Kidney (tissue), 14 donors: ENCODE measurements around the gene NOTCH4. TPM values are rescaled to one million over a fixed set of nuclear protein-coding genes. Genes with fewer than 3 reads are reported as not detected.

Experiments used
- DNase-seq, 5 donors: peaks; one replicate each; pipeline ENCODE4 v3.0.0-alpha.2; 2013 to 2020
- FAIRE-seq: peaks from 2 replicates; lab custom pipeline; 2012; peaks lifted over from hg19 to GRCh38; lab: Jason Lieb, UNC
- H3K27ac ChIP-seq, 2 donors: one replicate each; pipeline ENCODE4 v1.7.0; 2013; ENCODE audit warnings: low read depth in 2 of 2, low read length in 2 of 2, inconsistent platforms in 1 of 2
- H3K27me3 ChIP-seq: one replicate; pipeline ENCODE4 v1.7.1; 2013; ENCODE audit warnings: low read length, inconsistent platforms; ENCODE audit not compliant: control insufficient read depth, insufficient read depth
- H3K36me3 ChIP-seq, 3 donors: one replicate each; pipeline versions ENCODE4 v1.7.0 to v1.7.1; 2013; ENCODE audit warnings: low read length in 3 of 3, control low read depth in 1 of 3, inconsistent platforms in 1 of 3; ENCODE audit not compliant: insufficient read depth in 3 of 3, control insufficient read depth in 2 of 3
- H3K4me1 ChIP-seq, 3 donors: one replicate each; pipeline versions ENCODE4 v1.7.0 to v1.7.1; 2013; ENCODE audit warnings: low read length in 3 of 3, inconsistent platforms in 1 of 3, low read depth in 1 of 3; ENCODE audit not compliant: control insufficient read depth in 2 of 3, insufficient read depth in 2 of 3
- H3K4me3 ChIP-seq, 3 donors: one replicate each; pipeline versions ENCODE4 v1.7.0 to v1.8.1; 2013; ENCODE audit warnings: low read length in 3 of 3, control low read depth in 1 of 3, inconsistent platforms in 1 of 3
- H3K9ac ChIP-seq, 3 donors: one replicate each; pipeline versions ENCODE4 v1.7.0 to v1.7.1; 2013; ENCODE audit warnings: low read length in 3 of 3, control low read depth in 1 of 3, inconsistent platforms in 1 of 3
- H3K9me3 ChIP-seq, 3 donors: one replicate each; pipeline versions ENCODE4 v1.7.0 to v1.7.1; 2013; ENCODE audit warnings: low read length in 3 of 3, control low read depth in 1 of 3, inconsistent platforms in 1 of 3; ENCODE audit not compliant: control insufficient read depth in 2 of 3, insufficient read depth in 1 of 3
- intact Hi-C: fragments of 100-400 bp; cut with DNase I; formaldehyde crosslinking; loops from one replicate; pipeline ENCODE4 v1.11.1; 2022
- microRNA-seq: library from miRNA; unstranded; fragments of <30 nt; microRNA quantifications from one replicate; pipeline ENCODE4 v1.2.0, GENCODE V29; 2020
- polyA plus RNA-seq: library from polyadenylated mRNA; stranded (reverse); fragments of 350-450 nt; fragmentation: Illumina TruSeq; extraction: RNeasy Lipid Tissue Mini Kit (QIAGEN cat#74804); gene quantifications from one replicate; pipeline ENCODE4 v1.2.3, GENCODE V29; 2014; ENCODE audit warnings: low read depth, low replicate concordance; ENCODE audit not compliant: insufficient read depth
- total RNA-seq: library from RNA; stranded (reverse); fragmentation: NEBNext Ultra II Directional; extraction: Animal tissue kit (Norgen Biotek cat#: 25700); gene quantifications from one replicate; pipeline ENCODE4 v1.2.1, GENCODE V29; 2021
- TF ChIP-seq, protein P1 (sequence below): IDR thresholded peaks from 3 replicates; pipeline ENCODE4 v1.5.1; 2012; ENCODE audit warnings: mild to moderate bottlenecking, moderate library complexity, borderline replicate concordance; ENCODE audit not compliant: insufficient read depth; ENCODE audit errors: extremely low read depth
- donor health status: control.
- donor health status: control.
- donor health status: control.
- donor health status: control.
- donor health status: control.
- donor health status: DM: yes; HTN: yes; CAD: no.
- donor health status: Normal renal cell carcinoma (clear cell type).

NOTCH4 gene
- total and polyA plus RNA-seq, 2 donors from 2014 or later = 22.5 to 30.5 TPM

GRCh38 chr6:32147401-32148132, 76.3 kb downstream of the NOTCH4 start:
- no peaks in the 10 kb centered on the region for H3K27me3 ChIP-seq
- TF ChIP-seq, protein P1, sequence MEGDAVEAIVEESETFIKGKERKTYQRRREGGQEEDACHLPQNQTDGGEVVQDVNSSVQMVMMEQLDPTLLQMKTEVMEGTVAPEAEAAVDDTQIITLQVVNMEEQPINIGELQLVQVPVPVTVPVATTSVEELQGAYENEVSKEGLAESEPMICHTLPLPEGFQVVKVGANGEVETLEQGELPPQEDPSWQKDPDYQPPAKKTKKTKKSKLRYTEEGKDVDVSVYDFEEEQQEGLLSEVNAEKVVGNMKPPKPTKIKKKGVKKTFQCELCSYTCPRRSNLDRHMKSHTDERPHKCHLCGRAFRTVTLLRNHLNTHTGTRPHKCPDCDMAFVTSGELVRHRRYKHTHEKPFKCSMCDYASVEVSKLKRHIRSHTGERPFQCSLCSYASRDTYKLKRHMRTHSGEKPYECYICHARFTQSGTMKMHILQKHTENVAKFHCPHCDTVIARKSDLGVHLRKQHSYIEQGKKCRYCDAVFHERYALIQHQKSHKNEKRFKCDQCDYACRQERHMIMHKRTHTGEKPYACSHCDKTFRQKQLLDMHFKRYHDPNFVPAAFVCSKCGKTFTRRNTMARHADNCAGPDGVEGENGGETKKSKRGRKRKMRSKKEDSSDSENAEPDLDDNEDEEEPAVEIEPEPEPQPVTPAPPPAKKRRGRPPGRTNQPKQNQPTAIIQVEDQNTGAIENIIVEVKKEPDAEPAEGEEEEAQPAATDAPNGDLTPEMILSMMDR = no peak
- FAIRE-seq = no peak
- peaks cover 0 to 6% (median 6%) of the 10 kb centered on the region in 3 donors for H3K4me1 ChIP-seq
- intact Hi-C loops = no loop called here
- H3K36me3 ChIP-seq = no peaks in the 10 kb centered on the region
- DNase-seq = no peak
- no peaks in the 10 kb centered on the region for H3K9me3 ChIP-seq
- no peak overlapping the region for H3K4me3 ChIP-seq
- no peak overlapping the region for H3K27ac ChIP-seq
- no peak overlapping the region for H3K9ac ChIP-seq

- H3K27ac ChIP-seq = no peak overlapping the region
- intact Hi-C loops = no loop called here
- no peak overlapping the region for H3K9ac ChIP-seq
- H3K36me3 ChIP-seq = no peaks in the 10 kb centered on the region
- FAIRE-seq = no peak
- no peak for DNase-seq
- H3K4me1 ChIP-seq = no peaks in the 10 kb centered on the region
- no peak overlapping the region for H3K4me3 ChIP-seq
- H3K27me3 ChIP-seq = no peaks in the 10 kb centered on the region
- no peaks in the 10 kb centered on the region for H3K9me3 ChIP-seq
- TF ChIP-seq, protein P1 = no peak
Measured at GRCh38 chr6:32146687-32147086, 77.2 kb downstream of the NOTCH4 start.

DNA sequence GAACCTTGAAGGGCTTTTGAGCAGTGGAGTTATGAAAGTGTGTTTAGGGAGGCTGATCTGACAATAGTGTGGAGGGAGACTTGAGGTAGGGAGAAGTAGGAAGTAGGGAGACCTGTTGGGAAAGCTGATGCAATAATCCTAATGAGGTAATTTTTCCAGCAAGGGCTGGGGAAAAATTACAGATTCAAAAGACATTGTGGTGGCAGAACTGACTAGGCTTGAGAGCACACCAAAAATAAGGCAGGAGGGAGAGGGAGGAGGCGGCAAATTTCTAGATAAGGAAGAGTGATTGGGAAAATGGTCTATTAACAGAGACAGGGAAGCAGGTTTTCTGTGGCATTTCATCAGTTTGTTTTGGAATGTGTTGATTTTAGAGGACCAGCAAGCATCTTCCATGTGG, 77.6 kb downstream of the NOTCH4 start:
- no peaks in the 10 kb centered on the region for H3K36me3 ChIP-seq
- TF ChIP-seq, protein P1 = no peak
- no peak overlapping the region for H3K9ac ChIP-seq
- intact Hi-C loops = no loop called here
- no peaks in the 10 kb centered on the region for H3K4me1 ChIP-seq
- no peak overlapping the region for H3K4me3 ChIP-seq
- FAIRE-seq (no peak), DNase-seq (no peak)
- H3K9me3 ChIP-seq = no peaks in the 10 kb centered on the region
- no peak overlapping the region for H3K27ac ChIP-seq
- no peaks in the 10 kb centered on the region for H3K27me3 ChIP-seq

Small RNA genes within 50 kb of the gene (microRNA-seq; reads per million reads assigned to microRNA genes)
- not detected for gene MIR6721
- gene MIR6833 = not detected

Other genes with a start within 250 kb of the NOTCH4 start
- 250 TPM for gene C4A, start 242.0 kb downstream of the NOTCH4 start, total RNA-seq
- gene C4A, start 242.0 kb downstream of the NOTCH4 start, polyA plus RNA-seq = 521 TPM
- gene C4B, start 209.3 kb downstream of the NOTCH4 start, total RNA-seq = 596 TPM
- gene C4B, start 209.3 kb downstream of the NOTCH4 start, polyA plus RNA-seq = 578 TPM
- 3.2 TPM for gene CYP21A2, start 185.7 kb downstream of the NOTCH4 start, total RNA-seq
- 8.2 TPM for gene CYP21A2, start 185.7 kb downstream of the NOTCH4 start, polyA plus RNA-seq
- gene TNXB, start 114.7 kb downstream of the NOTCH4 start, total RNA-seq = 88.2 TPM
- gene TNXB, start 114.7 kb downstream of the NOTCH4 start, polyA plus RNA-seq = 13.3 TPM
- 104 TPM for gene ATF6B, start 95.8 kb downstream of the NOTCH4 start, total RNA-seq
- 40.3 TPM for gene ATF6B, start 95.8 kb downstream of the NOTCH4 start, polyA plus RNA-seq
- 4.8 TPM for gene FKBPL, start 93.8 kb downstream of the NOTCH4 start, total RNA-seq
- 5.7 TPM for gene FKBPL, start 93.8 kb downstream of the NOTCH4 start, polyA plus RNA-seq
- 2.4 TPM for gene PRRT1, start 72.1 kb downstream of the NOTCH4 start, total RNA-seq
- gene PRRT1, start 72.1 kb downstream of the NOTCH4 start, polyA plus RNA-seq = 4.0 TPM
- gene PPT2, start 69.9 kb downstream of the NOTCH4 start, total RNA-seq = 23.0 TPM
- 20.3 TPM for gene PPT2, start 69.9 kb downstream of the NOTCH4 start, polyA plus RNA-seq
- gene EGFL8, start 59.5 kb downstream of the NOTCH4 start, total RNA-seq = 18.3 TPM
- gene EGFL8, start 59.5 kb downstream of the NOTCH4 start, polyA plus RNA-seq = 15.0 TPM
- 58.9 TPM for gene AGPAT1, start 48.0 kb downstream of the NOTCH4 start, total RNA-seq
- 87.1 TPM for gene AGPAT1, start 48.0 kb downstream of the NOTCH4 start, polyA plus RNA-seq
- gene RNF5, start 45.7 kb downstream of the NOTCH4 start, total RNA-seq = 74.1 TPM
- 208 TPM for gene RNF5, start 45.7 kb downstream of the NOTCH4 start, polyA plus RNA-seq
- gene AGER, start 39.8 kb downstream of the NOTCH4 start, total RNA-seq = 13.0 TPM
- 7.1 TPM for gene AGER, start 39.8 kb downstream of the NOTCH4 start, polyA plus RNA-seq
- gene PBX2, start 33.9 kb downstream of the NOTCH4 start, total RNA-seq = 87.3 TPM
- 34.6 TPM for gene PBX2, start 33.9 kb downstream of the NOTCH4 start, polyA plus RNA-seq
- gene GPSM3, start 31.4 kb downstream of the NOTCH4 start, total RNA-seq = 28.1 TPM
- gene GPSM3, start 31.4 kb downstream of the NOTCH4 start, polyA plus RNA-seq = 6.2 TPM
- not detected for gene TSBP1, start 147.8 kb upstream of the NOTCH4 start, total RNA-seq
- gene TSBP1, start 147.8 kb upstream of the NOTCH4 start, polyA plus RNA-seq = not detected
- gene BTNL2, start 183.1 kb upstream of the NOTCH4 start, total RNA-seq = not detected
- not detected for gene BTNL2, start 183.1 kb upstream of the NOTCH4 start, polyA plus RNA-seq
- gene HLA-DRA, start 215.8 kb upstream of the NOTCH4 start, total RNA-seq = 607 TPM
- 489 TPM for gene HLA-DRA, start 215.8 kb upstream of the NOTCH4 start, polyA plus RNA-seq